H9 (cell line): Measurements from ENCODE around the gene MMP19. TPM values are rescaled to one million over a fixed set of nuclear protein-coding genes. Genes with fewer than 3 reads are reported as not detected.
"Not testable (repeated sequence)": the region's sequence is repeated elsewhere in the genome, so short reads cannot be mapped to it uniquely, and the experiment has no call there.

ENCODE experiments used
- DNase-seq: peaks from one replicate; pipeline ENCODE4 v3.0.0-alpha.2; 2017
- H2AFZ ChIP-seq: one replicate; pipeline ENCODE4 v1.6.1; 2013; ENCODE audit warnings: mild to moderate bottlenecking, low read length, control low read depth, moderate library complexity
- H2AK5ac ChIP-seq: 2 replicates; pipeline ENCODE4 v1.6.1; 2013; ENCODE audit warnings: low read length, control low read depth, mixed read lengths; ENCODE audit not compliant: insufficient read length
- H2BK120ac ChIP-seq: one replicate; pipeline ENCODE4 v1.6.1; 2013; ENCODE audit warnings: low read depth, mild to moderate bottlenecking, low read length, control low read depth, inconsistent platforms; ENCODE audit not compliant: poor library complexity, severe bottlenecking
- H2BK12ac ChIP-seq: 2 replicates; pipeline ENCODE4 v1.6.1; 2013; ENCODE audit warnings: low read length, control low read depth, mixed read lengths, low read depth; ENCODE audit not compliant: insufficient read length
- H2BK15ac ChIP-seq: 2 replicates; pipeline ENCODE4 v1.6.1; 2013; ENCODE audit warnings: low read depth, low read length, control low read depth
- H2BK20ac ChIP-seq: one replicate; pipeline ENCODE4 v1.6.1; 2013; ENCODE audit warnings: low read depth, mild to moderate bottlenecking, low read length, control low read depth, inconsistent platforms; ENCODE audit not compliant: poor library complexity, severe bottlenecking
- H2BK5ac ChIP-seq: 2 replicates; pipeline ENCODE4 v1.6.1; 2013; ENCODE audit warnings: low read length, control low read depth, mixed read lengths; ENCODE audit not compliant: insufficient read length
- H3K14ac ChIP-seq: 2 replicates; pipeline ENCODE4 v1.6.1; 2013; ENCODE audit warnings: low read length, control low read depth; ENCODE audit not compliant: insufficient read depth
- H3K18ac ChIP-seq: 2 replicates; pipeline ENCODE4 v1.6.1; 2013; ENCODE audit warnings: low read depth, mild to moderate bottlenecking, mixed read lengths, low read length, control low read depth; ENCODE audit not compliant: insufficient read length
- H3K23ac ChIP-seq: 2 replicates; pipeline ENCODE4 v1.6.1; 2013; ENCODE audit warnings: low read length, control low read depth, mixed read lengths, low read depth; ENCODE audit not compliant: insufficient read length
- H3K23me2 ChIP-seq: 2 replicates; pipeline ENCODE4 v1.6.1; 2013; ENCODE audit warnings: low read depth, mild to moderate bottlenecking, mixed read lengths, low read length, control low read depth; ENCODE audit not compliant: insufficient read length, poor library complexity, severe bottlenecking
- H3K27ac ChIP-seq: 2 replicates; pipeline ENCODE4 v1.5.1; 2013; ENCODE audit warnings: low read length, control low read depth, mixed read lengths, low read depth; ENCODE audit not compliant: insufficient read length
- H3K27me3 ChIP-seq: 2 replicates; pipeline ENCODE4 v1.6.1; 2013; ENCODE audit warnings: low read length, control low read depth, inconsistent platforms; ENCODE audit not compliant: insufficient read depth
- H3K4ac ChIP-seq: 2 replicates; pipeline ENCODE4 v1.6.1; 2013; ENCODE audit warnings: low read depth, mild to moderate bottlenecking, control low read depth, inconsistent platforms, low read length, moderate library complexity
- H3K4me1 ChIP-seq: 2 replicates; pipeline ENCODE4 v1.6.1; 2013; ENCODE audit warnings: low read length, control low read depth, inconsistent platforms; ENCODE audit not compliant: insufficient read depth
- H3K4me2 ChIP-seq: 2 replicates; pipeline ENCODE4 v1.6.1; 2013; ENCODE audit warnings: low read length, control low read depth, mixed read lengths; ENCODE audit not compliant: insufficient read length, insufficient read depth
- H3K56ac ChIP-seq: 2 replicates; pipeline ENCODE4 v1.6.1; 2013; ENCODE audit warnings: low read depth, mild to moderate bottlenecking, mixed read lengths, low read length, control low read depth; ENCODE audit not compliant: insufficient read length
- H3K79me1 ChIP-seq: 2 replicates; pipeline ENCODE4 v1.6.1; 2013; ENCODE audit warnings: low read depth, mild to moderate bottlenecking, moderate library complexity, low read length, control low read depth, inconsistent platforms; ENCODE audit not compliant: insufficient read depth, poor library complexity, severe bottlenecking
- H3K79me2 ChIP-seq: 2 replicates; pipeline ENCODE4 v1.6.1; 2013; ENCODE audit warnings: low read length, control low read depth, inconsistent platforms; ENCODE audit not compliant: insufficient read depth
- H3K9ac ChIP-seq: 2 replicates; pipeline ENCODE4 v1.6.1; 2013; ENCODE audit warnings: low read length, control low read depth, mixed read lengths; ENCODE audit not compliant: insufficient read length; ENCODE audit errors: extremely low read depth
- H3K9me3 ChIP-seq: one replicate; pipeline ENCODE4 v1.6.1; 2013; ENCODE audit warnings: low read depth, low read length, inconsistent platforms; ENCODE audit not compliant: control insufficient read depth
- H3T11ph ChIP-seq: one replicate; pipeline ENCODE4 v1.6.1; 2013; ENCODE audit warnings: mild to moderate bottlenecking, low read length, control low read depth, inconsistent platforms
- H4K20me1 ChIP-seq: one replicate; pipeline ENCODE4 v1.6.1; 2013; ENCODE audit not compliant: control insufficient read depth, insufficient read length, insufficient read depth
- H4K5ac ChIP-seq: 2 replicates; pipeline ENCODE4 v1.6.1; 2013; ENCODE audit warnings: low read depth, mild to moderate bottlenecking, mixed read lengths, low read length, control low read depth; ENCODE audit not compliant: insufficient read length
- H4K8ac ChIP-seq: replicated peaks from 2 replicates; pipeline ENCODE4 v1.6.1; 2013; ENCODE audit warnings: low read length, control low read depth, mixed read lengths, low read depth; ENCODE audit not compliant: insufficient read length
- H4K91ac ChIP-seq: 2 replicates; pipeline ENCODE4 v1.6.1; 2013; ENCODE audit warnings: low read depth, mild to moderate bottlenecking, moderate library complexity, mixed read lengths, low read length, control low read depth; ENCODE audit not compliant: insufficient read length
- H3K27ac Mint-ChIP-seq, 3 experiments: 2 replicates in 2 of 3; 3 replicates in 1 of 3; pipeline ENCODE4 v1.8.0; 2020 to 2021; ENCODE audit warnings: mixed read lengths in 3 of 3, mild to moderate bottlenecking in 1 of 3, moderate library complexity in 1 of 3
- H3K27me3 Mint-ChIP-seq: 2 replicates; pipeline ENCODE4 v1.8.0; 2021; ENCODE audit warnings: low read depth, mild to moderate bottlenecking, moderate library complexity, mixed read lengths
- H3K36me3 Mint-ChIP-seq, 3 experiments: 2 replicates in 2 of 3; 3 replicates in 1 of 3; pipeline ENCODE4 v1.8.0; 2020 to 2021; ENCODE audit warnings: low read depth in 3 of 3, mixed read lengths in 3 of 3; ENCODE audit not compliant: insufficient read depth in 1 of 3
- H3K4me1 Mint-ChIP-seq, 2 experiments: 2 replicates each; pipeline ENCODE4 v1.8.0; 2020; ENCODE audit warnings: mixed read lengths in 2 of 2
- H3K4me3 Mint-ChIP-seq, 2 experiments: 2 replicates in 1 of 2; 3 replicates in 1 of 2; pipeline ENCODE4 v1.8.0; 2020 to 2021; ENCODE audit warnings: mild to moderate bottlenecking in 2 of 2, mixed read lengths in 2 of 2, moderate library complexity in 1 of 2
- H3K9me3 Mint-ChIP-seq, 2 experiments: 2 replicates in 1 of 2; 3 replicates in 1 of 2; pipeline ENCODE4 v1.8.0; 2020; ENCODE audit warnings: mild to moderate bottlenecking in 2 of 2, mixed read lengths in 2 of 2, moderate library complexity in 1 of 2
- CTCF ChIP-seq: fragments of 200-600 bp; sonication (generic); conservative IDR thresholded peaks from 3 replicates; pipeline ENCODE4 v1.8.0; 2021; ENCODE audit warnings: antibody characterized with exemption, mild to moderate bottlenecking
- WGBS: extraction: QIAGEN DNeasy Blood & Tissue Kit; methylation state at CpG from one replicate; pipeline ENCODE4 v1.1.7; 2013; ENCODE audit warnings: missing lambda C conversion rate, low lambda C conversion rate, mixed read lengths; ENCODE audit not compliant: insufficient read length; ENCODE audit errors: extremely low coverage; 5-methylcytosine and 5-hydroxymethylcytosine counted together
- total RNA-seq: library from RNA; stranded (reverse); gene quantifications from 2 replicates; pipeline ENCODE4 v1.2.1, GENCODE V29; 2021

The MMP19 gene
- total RNA-seq, 1 experiment from 2014 or later, result 1.7 TPM

GRCh38 chr12:55838361-55838760 is 4.4 kb downstream of the MMP19 start:
- H2AFZ ChIP-seq, result no peak overlapping the region
- WGBS, result no CpG with 5 or more reads among the region's 3 CpGs
- no peak overlapping the region for H3K4me3 Mint-ChIP-seq

GRCh38 chr12:55834400-55834799 is 8.3 kb downstream of the MMP19 start:
- not testable (repeated sequence) for H3K18ac ChIP-seq, H2BK15ac ChIP-seq, H2BK12ac ChIP-seq, H3K23me2 ChIP-seq, H3K27me3 Mint-ChIP-seq, H2BK5ac ChIP-seq, H3K4me1 ChIP-seq, H3K9ac ChIP-seq, H2AK5ac ChIP-seq, H3K4me3 Mint-ChIP-seq, H3K79me1 ChIP-seq, H2BK20ac ChIP-seq, H3T11ph ChIP-seq, H4K20me1 ChIP-seq, H3K9me3 Mint-ChIP-seq, DNase-seq, H2BK120ac ChIP-seq, H3K4ac ChIP-seq, H3K9me3 ChIP-seq, H2AFZ ChIP-seq, H4K91ac ChIP-seq, H3K23ac ChIP-seq, H3K14ac ChIP-seq, H3K36me3 Mint-ChIP-seq, H4K5ac ChIP-seq, H3K79me2 ChIP-seq, H3K4me2 ChIP-seq, H3K56ac ChIP-seq, H3K27ac ChIP-seq, H4K8ac ChIP-seq, H3K27me3 ChIP-seq, H3K27ac Mint-ChIP-seq
- H3K4me1 Mint-ChIP-seq, result peaks cover 21 to 29% of the 10 kb centered on the region in 2 experiments
- WGBS, result no CpG with 5 or more reads among the region's 6 CpGs

More at GRCh38 chr12:55838361-55838760, 4.4 kb downstream of the MMP19 start:
- Histone ChIP-seq H3K27ac (no peak overlapping the region), H3K56ac (no peak overlapping the region), H3K4me1 (no peaks in the 10 kb centered on the region; the same call in 1 of the 2 replicates), H2BK5ac (no peak overlapping the region), H3K14ac (no peak overlapping the region), H3T11ph (no peak overlapping the region), H3K18ac (no peak overlapping the region), H4K5ac (no peak overlapping the region), H2BK15ac (no peak overlapping the region), H3K9ac (no peak overlapping the region), H3K4ac (no peak overlapping the region), H3K27me3 (no peaks in the 10 kb centered on the region), H2BK12ac (no peak overlapping the region), H3K79me1 (no peaks in the 10 kb centered on the region), H3K23me2 (no peaks in the 10 kb centered on the region), H2BK120ac (no peak overlapping the region), H4K8ac (no peak overlapping the region), H4K20me1 (peaks cover 3% of the 10 kb centered on the region), H4K91ac (no peak overlapping the region), H3K9me3 (no peaks in the 10 kb centered on the region), H2BK20ac (no peak overlapping the region), H3K79me2 (no peaks in the 10 kb centered on the region), H3K23ac (no peak overlapping the region), H3K4me2 (no peak overlapping the region), H2AK5ac (no peak overlapping the region)
- no peaks in the 10 kb centered on the region; a peak in 1 of 5 replicates for H3K9me3 Mint-ChIP-seq
- no peak overlapping the region for H3K27ac Mint-ChIP-seq
- DNase-seq, result no peak
- H3K4me1 Mint-ChIP-seq, result peaks cover 21 to 26% of the 10 kb centered on the region in 2 experiments
- H3K36me3 Mint-ChIP-seq, result peaks cover 0 to 4% (median 2%) of the 10 kb centered on the region in 3 experiments; a peak in 4 of 7 replicates
- peaks cover 2% of the 10 kb centered on the region; the same call in 1 of the 2 replicates for H3K27me3 Mint-ChIP-seq
- TF ChIP-seq CTCF, result no peak
